Measurements from ENCODE around the gene NELL2.

NELL2 gene

DNA sequence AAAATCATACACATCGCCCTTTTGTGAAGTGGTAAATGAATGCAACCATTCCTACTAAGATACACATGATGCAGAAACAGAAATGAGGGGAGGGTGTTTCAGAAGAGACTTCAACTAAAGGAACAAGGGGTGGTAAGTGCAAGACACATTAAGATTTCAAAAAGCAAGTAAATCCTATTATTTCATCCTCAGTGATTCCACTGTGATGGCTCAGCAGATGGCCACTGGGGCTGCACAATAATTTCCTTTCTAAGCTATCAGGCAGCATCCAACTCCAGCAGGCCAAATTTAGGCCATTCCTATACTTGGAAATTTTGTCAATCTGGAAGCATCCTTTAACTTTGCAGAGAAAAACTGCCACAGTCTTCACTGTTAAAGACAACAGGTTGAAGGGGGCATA, 272.4 kb downstream of the NELL2 start:
- no peak for DNase-seq (ENCODE audit: low spot score)
- H3K36me3 ChIP-seq (ENCODE audit: low read depth), result no peaks in the 10 kb centered on the region
- no peak overlapping the region for H3K27ac ChIP-seq (ENCODE audit: poor library complexity, severe bottlenecking)
- ATAC-seq (ENCODE audit: low read depth), result no peak
- no peaks in the 10 kb centered on the region for H3K4me1 ChIP-seq (ENCODE audit: insufficient read depth, poor library complexity, severe bottlenecking)
- no peak overlapping the region for H3K4me3 ChIP-seq (ENCODE audit: severe bottlenecking)
- TF ChIP-seq, protein P1, sequence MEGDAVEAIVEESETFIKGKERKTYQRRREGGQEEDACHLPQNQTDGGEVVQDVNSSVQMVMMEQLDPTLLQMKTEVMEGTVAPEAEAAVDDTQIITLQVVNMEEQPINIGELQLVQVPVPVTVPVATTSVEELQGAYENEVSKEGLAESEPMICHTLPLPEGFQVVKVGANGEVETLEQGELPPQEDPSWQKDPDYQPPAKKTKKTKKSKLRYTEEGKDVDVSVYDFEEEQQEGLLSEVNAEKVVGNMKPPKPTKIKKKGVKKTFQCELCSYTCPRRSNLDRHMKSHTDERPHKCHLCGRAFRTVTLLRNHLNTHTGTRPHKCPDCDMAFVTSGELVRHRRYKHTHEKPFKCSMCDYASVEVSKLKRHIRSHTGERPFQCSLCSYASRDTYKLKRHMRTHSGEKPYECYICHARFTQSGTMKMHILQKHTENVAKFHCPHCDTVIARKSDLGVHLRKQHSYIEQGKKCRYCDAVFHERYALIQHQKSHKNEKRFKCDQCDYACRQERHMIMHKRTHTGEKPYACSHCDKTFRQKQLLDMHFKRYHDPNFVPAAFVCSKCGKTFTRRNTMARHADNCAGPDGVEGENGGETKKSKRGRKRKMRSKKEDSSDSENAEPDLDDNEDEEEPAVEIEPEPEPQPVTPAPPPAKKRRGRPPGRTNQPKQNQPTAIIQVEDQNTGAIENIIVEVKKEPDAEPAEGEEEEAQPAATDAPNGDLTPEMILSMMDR (IDR thresholded peaks at IDR 0.05; ENCODE audit: poor library complexity, severe bottlenecking), result no peak
- H3K9me3 ChIP-seq (ENCODE audit: severe bottlenecking), result no peaks in the 10 kb centered on the region
- H3K27me3 ChIP-seq (ENCODE audit: insufficient read depth, poor library complexity, severe bottlenecking), result no peaks in the 10 kb centered on the region

DNA sequence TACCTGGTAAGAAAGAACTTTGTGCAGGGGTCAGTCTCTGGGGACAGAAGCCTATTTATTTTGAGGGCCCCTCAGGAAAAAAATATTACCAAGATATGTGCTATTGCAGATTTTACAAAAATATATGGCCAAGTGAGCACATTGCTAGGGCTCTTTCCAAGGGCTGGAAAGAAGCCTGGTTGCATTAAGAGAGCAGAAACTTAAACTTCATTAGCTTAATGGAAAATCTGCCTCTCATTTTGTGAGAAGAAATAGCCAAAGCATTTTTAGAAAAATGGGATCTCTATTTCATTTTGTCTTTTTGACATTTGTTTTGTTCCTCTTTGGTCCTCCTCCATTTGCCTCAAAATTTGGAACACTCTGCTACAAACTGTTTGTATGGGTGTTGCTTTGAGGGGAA, 283.5 kb downstream of the NELL2 start:
- no peaks in the 10 kb centered on the region for H3K36me3 ChIP-seq (ENCODE audit: low read depth)
- no peak for DNase-seq (ENCODE audit: low spot score)
- no peak overlapping the region for H3K4me3 ChIP-seq (ENCODE audit: severe bottlenecking)
- H3K27ac ChIP-seq (ENCODE audit: poor library complexity, severe bottlenecking), result no peak overlapping the region
- ATAC-seq (ENCODE audit: low read depth), result no peak
- H3K9me3 ChIP-seq (ENCODE audit: severe bottlenecking), result no peaks in the 10 kb centered on the region
- H3K27me3 ChIP-seq (ENCODE audit: insufficient read depth, poor library complexity, severe bottlenecking), result no peaks in the 10 kb centered on the region
- peaks cover 8% of the 10 kb centered on the region for H3K4me1 ChIP-seq (ENCODE audit: insufficient read depth, poor library complexity, severe bottlenecking)
- TF ChIP-seq, protein P1 (IDR thresholded peaks at IDR 0.05; ENCODE audit: poor library complexity, severe bottlenecking), result no peak

- Histone ChIP-seq H3K27ac (ENCODE audit: poor library complexity, severe bottlenecking) (no peak overlapping the region), H3K27me3 (ENCODE audit: insufficient read depth, poor library complexity, severe bottlenecking) (no peaks in the 10 kb centered on the region), H3K9me3 (ENCODE audit: severe bottlenecking) (no peaks in the 10 kb centered on the region), H3K4me3 (ENCODE audit: severe bottlenecking) (no peak overlapping the region), H3K36me3 (ENCODE audit: low read depth) (no peaks in the 10 kb centered on the region), H3K4me1 (ENCODE audit: insufficient read depth, poor library complexity, severe bottlenecking) (peaks cover 8% of the 10 kb centered on the region)
- peak; percentile 91 for ATAC-seq (ENCODE audit: low read depth)
- TF ChIP-seq, protein P1 (IDR thresholded peaks at IDR 0.05; ENCODE audit: poor library complexity, severe bottlenecking), result no peak
- no peak for DNase-seq (ENCODE audit: low spot score)
Measured at GRCh38 chr12:44589697-44590096, 286.4 kb downstream of the NELL2 start.

DNA sequence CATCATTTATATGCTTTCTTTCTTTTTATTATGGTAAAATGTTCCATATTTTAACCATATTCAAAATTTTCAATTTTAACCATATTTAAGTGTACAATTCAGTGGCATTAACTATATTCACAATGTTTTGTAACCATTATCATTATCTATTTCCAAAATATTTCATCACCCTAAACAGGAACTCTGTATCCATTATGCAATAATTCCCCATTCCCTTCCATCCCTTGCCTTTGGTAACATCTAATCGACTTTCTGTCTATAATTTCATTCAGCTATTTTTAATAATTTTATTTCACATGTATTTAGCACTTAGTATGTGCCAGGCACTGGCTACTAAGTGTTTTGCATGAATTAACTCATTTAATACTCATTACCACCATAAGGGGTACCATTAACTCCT, 287.5 kb downstream of the NELL2 start:
- Histone ChIP-seq H3K4me1 (ENCODE audit: insufficient read depth, poor library complexity, severe bottlenecking) (peaks cover 8% of the 10 kb centered on the region), H3K9me3 (ENCODE audit: severe bottlenecking) (no peaks in the 10 kb centered on the region), H3K27me3 (ENCODE audit: insufficient read depth, poor library complexity, severe bottlenecking) (no peaks in the 10 kb centered on the region), H3K4me3 (ENCODE audit: severe bottlenecking) (no peak overlapping the region), H3K27ac (ENCODE audit: poor library complexity, severe bottlenecking) (no peak overlapping the region), H3K36me3 (ENCODE audit: low read depth) (no peaks in the 10 kb centered on the region)
- ATAC-seq (ENCODE audit: low read depth) (no peak), DNase-seq (ENCODE audit: low spot score) (no peak)
- TF ChIP-seq, protein P1 (IDR thresholded peaks at IDR 0.05; ENCODE audit: poor library complexity, severe bottlenecking), result no peak

DNA sequence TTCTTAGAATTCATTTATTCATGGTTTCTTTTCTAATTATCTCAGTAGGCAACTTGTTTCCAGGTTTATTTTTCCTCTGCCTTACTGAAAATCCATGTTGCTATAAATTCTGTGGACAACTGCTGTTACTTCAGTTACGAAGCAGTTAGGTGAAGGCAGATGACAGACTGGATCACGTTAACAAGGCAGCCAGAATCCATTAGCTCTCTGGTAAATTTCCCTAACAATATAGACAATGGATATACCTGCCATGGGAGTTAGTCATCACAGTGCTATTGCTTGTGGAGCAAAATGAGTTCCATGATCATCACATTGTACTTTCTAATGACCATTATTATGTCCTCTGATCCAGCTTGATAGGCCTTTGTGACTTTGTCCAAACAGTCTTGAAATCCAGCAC, 291.5 kb downstream of the NELL2 start:
- no peak overlapping the region for H3K4me3 ChIP-seq (ENCODE audit: severe bottlenecking)
- peaks cover 8% of the 10 kb centered on the region for H3K4me1 ChIP-seq (ENCODE audit: insufficient read depth, poor library complexity, severe bottlenecking)
- no peaks in the 10 kb centered on the region for H3K36me3 ChIP-seq (ENCODE audit: low read depth)
- H3K27me3 ChIP-seq (ENCODE audit: insufficient read depth, poor library complexity, severe bottlenecking), result no peaks in the 10 kb centered on the region
- H3K27ac ChIP-seq (ENCODE audit: poor library complexity, severe bottlenecking), result no peak overlapping the region
- no peaks in the 10 kb centered on the region for H3K9me3 ChIP-seq (ENCODE audit: severe bottlenecking)
- DNase-seq (ENCODE audit: low spot score) (no peak), ATAC-seq (ENCODE audit: low read depth) (no peak)
- TF ChIP-seq, protein P1 (IDR thresholded peaks at IDR 0.05; ENCODE audit: poor library complexity, severe bottlenecking), result no peak
